Central memory CD8-positive, alpha-beta T cell (primary cell): Measurements from ENCODE around the gene LIPA.
A peak's percentile ranks its signal among the peaks of the same experiment; 100 is the strongest.
"Not testable (repeated sequence)": the region's sequence is repeated elsewhere in the genome, so short reads cannot be mapped to it uniquely, and the experiment has no call there.

ENCODE experiments used
- ATAC-seq: fragments of 150-1000 bp; cut with Tn5 transposase; replicated peaks from 2 replicates; pipeline ENCODE4 v1.10.0; 2022; ENCODE audit warnings: mild to moderate bottlenecking, moderate FRiP score, moderate number of reproducible peaks; ENCODE audit not compliant: poor library complexity, severe bottlenecking; ENCODE audit errors: extremely low read depth
- DNase-seq, 2 donors: peaks; one replicate each; pipeline ENCODE4 v3.0.0; 2021; ENCODE audit warnings: low spot score in 2 of 2
- H3K27ac Mint-ChIP-seq: one replicate; pipeline ENCODE4 v1.8.0; 2022; ENCODE audit warnings: low read depth, mild to moderate bottlenecking, moderate library complexity, mixed read lengths
- H3K27me3 Mint-ChIP-seq: one replicate; pipeline ENCODE4 v1.8.0; 2022; ENCODE audit warnings: mixed read lengths
- H3K36me3 Mint-ChIP-seq: one replicate; pipeline ENCODE4 v1.8.0; 2022; ENCODE audit warnings: mild to moderate bottlenecking, moderate library complexity, mixed read lengths; ENCODE audit not compliant: insufficient read depth
- H3K4me1 Mint-ChIP-seq: one replicate; pipeline ENCODE4 v1.8.0; 2022; ENCODE audit warnings: mixed read lengths
- H3K4me3 Mint-ChIP-seq: one replicate; pipeline ENCODE4 v1.8.0; 2022; ENCODE audit warnings: mild to moderate bottlenecking, moderate library complexity, mixed read lengths
- H3K9me3 Mint-ChIP-seq: one replicate; pipeline ENCODE4 v1.8.0; 2022; ENCODE audit warnings: mixed read lengths

LIPA gene

DNA sequence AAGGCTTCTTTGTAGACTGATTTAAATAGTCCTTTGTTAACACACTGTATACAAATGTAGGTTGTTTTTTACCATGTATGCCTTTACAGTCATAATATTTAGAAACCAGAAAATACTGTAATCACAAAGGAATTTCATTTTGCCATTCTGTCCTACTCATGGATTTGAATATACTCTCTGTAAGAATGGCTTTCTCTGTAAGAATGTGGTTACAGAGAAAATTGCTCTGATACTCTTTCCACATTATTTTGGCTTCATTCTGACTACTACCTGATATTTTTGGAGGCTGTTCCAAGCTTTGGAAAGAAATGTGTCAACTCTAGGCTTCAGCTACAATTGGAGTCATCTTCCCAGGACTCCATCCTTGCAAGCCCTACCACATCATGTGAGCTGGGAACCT lies 68.0 kb downstream of the LIPA start:
- H3K27me3 Mint-ChIP-seq = peaks cover 29% of the 10 kb centered on the region
- H3K36me3 Mint-ChIP-seq = no peaks in the 10 kb centered on the region
- no peaks in the 10 kb centered on the region for H3K4me1 Mint-ChIP-seq
- no peaks in the 10 kb centered on the region for H3K9me3 Mint-ChIP-seq
- DNase-seq (no peak), ATAC-seq (no peak)
- H3K27ac Mint-ChIP-seq = no peak overlapping the region
- no peak overlapping the region for H3K4me3 Mint-ChIP-seq

DNA sequence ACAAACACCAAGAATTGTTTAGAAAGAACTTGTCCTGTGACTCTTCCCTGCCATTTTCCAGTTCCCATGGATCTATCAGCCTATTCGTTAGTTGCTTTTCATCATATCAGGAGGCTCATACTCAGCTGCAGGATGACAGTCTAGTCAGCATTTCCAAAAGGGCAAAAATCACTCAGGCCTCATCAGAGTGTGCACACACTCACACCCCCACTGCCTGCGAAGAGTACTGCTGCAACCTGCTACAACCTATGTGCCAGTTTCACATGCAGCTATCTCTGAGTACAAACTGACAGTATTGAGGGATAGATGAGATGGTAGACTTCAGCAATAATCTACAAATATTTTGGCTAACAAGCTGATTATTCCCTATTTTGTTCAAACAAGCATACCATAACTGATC lies 68.7 kb downstream of the LIPA start:
- H3K36me3 Mint-ChIP-seq = no peaks in the 10 kb centered on the region
- no peak overlapping the region for H3K4me3 Mint-ChIP-seq

DNA sequence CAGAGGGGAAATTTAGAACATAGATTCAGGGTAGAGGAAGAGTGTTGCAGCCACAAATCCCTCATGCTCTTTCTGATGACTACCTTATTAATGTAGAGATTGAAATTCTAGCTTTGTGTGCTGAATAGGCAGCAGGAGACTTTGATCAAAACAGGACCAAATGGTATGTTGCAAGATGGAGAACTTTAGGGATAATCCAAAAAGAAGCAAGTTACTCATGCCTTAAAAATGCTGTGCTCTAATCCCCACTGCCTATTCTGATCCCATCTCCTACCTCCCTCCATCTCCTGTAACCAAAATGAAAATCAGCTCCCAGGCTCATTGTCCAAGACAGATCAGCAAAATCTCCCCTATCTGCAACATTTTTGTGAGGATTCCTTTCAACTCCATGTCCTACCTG lies 75.8 kb downstream of the LIPA start:
- ATAC-seq = no peak
- Mint-ChIP-seq H3K36me3 (peaks cover 1% of the 10 kb centered on the region), H3K4me3 (no peak overlapping the region), H3K27ac (no peak overlapping the region), H3K27me3 (peaks cover 36% of the 10 kb centered on the region), H3K4me1 (no peaks in the 10 kb centered on the region), H3K9me3 (no peaks in the 10 kb centered on the region)
- no peak for DNase-seq

More for the DNA sequence above, 68.7 kb downstream of the LIPA start:
- ATAC-seq = no peak
- Mint-ChIP-seq H3K9me3 (no peaks in the 10 kb centered on the region), H3K27ac (no peak overlapping the region), H3K27me3 (peaks cover 22% of the 10 kb centered on the region), H3K4me1 (no peaks in the 10 kb centered on the region)
- DNase-seq = no peak

DNA sequence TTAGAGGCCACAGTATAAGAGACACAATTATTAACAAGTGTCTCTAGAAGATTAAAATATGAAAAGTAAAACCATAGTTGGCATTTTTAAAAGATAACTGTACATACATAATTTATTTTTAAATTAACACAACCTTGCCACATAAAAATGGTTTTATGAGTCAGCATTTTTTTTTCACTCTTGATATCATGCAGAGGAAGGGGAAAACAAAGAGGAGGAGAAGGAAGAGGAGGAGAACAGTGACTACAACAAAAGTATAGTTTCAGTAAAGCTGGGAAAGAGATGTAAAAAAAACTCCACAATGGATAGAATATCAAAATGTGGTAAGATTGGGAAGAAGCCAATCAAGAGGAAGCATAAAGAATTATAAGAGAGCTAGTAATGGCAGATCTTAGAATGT lies 78.5 kb downstream of the LIPA start:
- Mint-ChIP-seq H3K36me3 (peaks cover 1% of the 10 kb centered on the region), H3K4me1 (no peaks in the 10 kb centered on the region), H3K9me3 (no peaks in the 10 kb centered on the region), H3K27ac (no peak overlapping the region), H3K4me3 (no peak overlapping the region), H3K27me3 (peaks cover 29% of the 10 kb centered on the region)
- no peak for DNase-seq
- ATAC-seq = no peak

DNA sequence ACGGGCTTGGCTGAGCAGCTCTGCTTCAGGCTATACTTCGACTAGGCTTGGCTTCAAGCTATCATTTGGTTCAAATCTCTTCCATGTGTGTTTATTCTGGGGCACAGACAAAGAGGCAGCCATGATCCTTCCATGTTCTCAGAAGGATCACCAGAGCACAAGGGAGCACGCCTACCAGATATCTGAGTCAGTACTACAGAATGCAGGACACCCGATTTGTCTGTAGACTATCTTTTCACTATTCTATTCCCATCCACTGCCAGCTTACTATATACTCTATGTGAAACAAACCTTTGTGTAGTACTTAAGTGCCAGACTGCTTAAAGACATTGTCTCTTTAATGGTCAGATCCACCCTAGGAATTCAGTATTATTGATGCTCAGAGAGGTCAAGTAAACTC lies 79.6 kb downstream of the LIPA start:
- ATAC-seq = no peak
- no peak overlapping the region for H3K4me3 Mint-ChIP-seq
- peaks cover 29% of the 10 kb centered on the region for H3K27me3 Mint-ChIP-seq
- no peak for DNase-seq
- peaks cover 1% of the 10 kb centered on the region for H3K36me3 Mint-ChIP-seq
- no peaks in the 10 kb centered on the region for H3K4me1 Mint-ChIP-seq
- H3K9me3 Mint-ChIP-seq = no peaks in the 10 kb centered on the region
- no peak overlapping the region for H3K27ac Mint-ChIP-seq

DNA sequence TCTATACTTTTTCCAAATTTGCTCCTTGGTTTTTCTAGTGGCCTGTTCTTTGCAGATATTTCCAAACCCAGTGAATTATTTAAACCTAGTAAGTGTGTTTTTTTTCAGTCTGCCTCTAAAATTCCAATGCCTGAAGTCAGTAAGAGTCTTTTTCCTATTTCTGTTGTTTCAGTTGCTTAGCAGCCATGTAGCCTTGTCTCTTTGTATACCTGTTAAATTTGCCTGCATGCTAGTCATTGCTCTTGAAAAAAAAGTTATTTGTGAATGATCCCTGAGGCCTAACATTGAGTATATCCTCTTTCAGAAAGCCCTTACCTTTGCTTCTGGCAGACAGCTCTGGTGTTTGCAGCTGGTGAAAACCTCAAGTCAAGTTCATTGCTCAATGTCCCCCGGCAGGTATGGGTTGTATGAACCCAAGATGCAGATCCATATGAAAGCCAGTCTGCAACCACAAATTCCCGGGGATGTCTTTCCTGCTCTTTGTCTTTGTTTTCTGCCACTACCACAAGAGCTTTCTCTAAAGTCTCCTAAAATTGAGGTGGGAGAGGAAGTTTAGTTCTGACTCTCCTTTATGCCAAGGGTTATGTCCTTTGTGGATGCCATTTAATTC lies 80.2 kb downstream of the LIPA start:
- H3K27me3 Mint-ChIP-seq = peaks cover 35% of the 10 kb centered on the region
- H3K36me3 Mint-ChIP-seq = peaks cover 1% of the 10 kb centered on the region
- no peak for DNase-seq
- H3K27ac Mint-ChIP-seq = no peak overlapping the region
- no peaks in the 10 kb centered on the region for H3K9me3 Mint-ChIP-seq
- ATAC-seq = no peak
- no peaks in the 10 kb centered on the region for H3K4me1 Mint-ChIP-seq
- no peak overlapping the region for H3K4me3 Mint-ChIP-seq

DNA sequence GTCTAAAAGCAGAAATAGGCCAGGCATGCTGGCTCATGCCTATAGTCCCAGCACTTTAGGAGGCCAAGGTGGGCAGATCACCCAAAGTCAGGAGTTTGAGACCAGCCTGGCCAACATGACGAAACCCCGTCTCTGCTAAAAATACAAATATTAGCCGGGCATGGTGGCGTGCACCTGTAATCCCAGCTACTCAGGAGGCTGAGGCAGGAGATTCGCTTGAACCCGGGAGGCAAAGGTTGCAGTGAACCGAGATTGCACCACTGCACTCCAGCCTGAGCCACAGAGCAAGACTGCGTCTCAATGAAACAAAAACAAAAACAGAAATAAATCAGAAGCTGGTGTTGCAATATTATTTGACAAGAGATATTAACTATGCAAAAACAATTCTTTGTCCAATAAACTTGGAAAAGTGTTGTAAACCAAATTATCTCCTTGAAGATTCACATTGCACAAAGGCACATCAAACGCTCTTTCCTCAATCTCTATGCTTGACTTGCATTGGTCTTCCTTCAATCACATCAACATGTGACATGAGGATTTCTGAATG lies 83.1 kb downstream of the LIPA start:
- DNase-seq, H3K36me3 Mint-ChIP-seq, H3K27ac Mint-ChIP-seq, ATAC-seq, H3K4me3 Mint-ChIP-seq, H3K9me3 Mint-ChIP-seq: not testable (repeated sequence)
- Mint-ChIP-seq H3K4me1 (peaks cover 12% of the 10 kb centered on the region), H3K27me3 (peaks cover 43% of the 10 kb centered on the region)

DNA sequence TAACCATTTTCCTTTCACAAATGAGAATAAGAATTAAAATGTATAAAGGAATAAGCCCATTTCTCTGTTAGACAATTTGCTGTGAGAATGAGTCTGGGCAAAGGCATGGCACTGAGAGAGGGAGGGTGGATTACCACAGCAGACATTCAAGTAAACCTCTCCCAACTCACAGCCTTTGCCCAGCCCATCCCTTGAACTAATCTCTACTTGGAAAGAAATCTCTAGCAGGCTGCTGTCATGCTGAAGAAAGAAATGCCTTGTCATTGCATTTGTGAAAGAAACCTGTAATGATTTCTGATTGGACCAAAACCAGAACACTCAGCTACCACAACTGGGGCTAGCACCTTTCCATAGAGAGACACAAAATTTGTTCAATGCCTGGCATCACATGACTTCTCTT lies 83.7 kb downstream of the LIPA start:
- ATAC-seq (no peak), DNase-seq (no peak)
- H3K27ac Mint-ChIP-seq = no peak overlapping the region
- H3K4me3 Mint-ChIP-seq = no peak overlapping the region
- peaks cover 6% of the 10 kb centered on the region for H3K36me3 Mint-ChIP-seq
- H3K4me1 Mint-ChIP-seq = peaks cover 14% of the 10 kb centered on the region
- H3K9me3 Mint-ChIP-seq = no peaks in the 10 kb centered on the region
- peaks cover 38% of the 10 kb centered on the region for H3K27me3 Mint-ChIP-seq

DNA sequence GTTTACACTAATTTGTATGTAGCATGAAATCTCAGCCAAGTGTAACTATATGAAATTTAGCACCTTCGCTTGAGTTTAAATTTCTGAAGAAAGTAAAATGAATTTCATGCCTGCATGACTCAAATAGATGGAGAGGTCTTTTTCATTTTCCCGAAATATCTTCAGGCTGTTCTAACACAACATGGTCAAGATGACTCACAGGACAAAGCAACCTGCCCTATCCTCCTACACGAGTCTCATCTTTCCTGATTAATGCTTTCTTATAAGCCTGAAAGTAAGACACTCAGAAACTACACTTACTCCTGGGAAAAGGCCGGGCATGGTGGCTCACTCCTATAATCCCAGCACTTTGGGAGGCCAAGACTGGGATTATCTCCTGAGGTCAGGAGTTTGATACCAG lies 85.7 kb downstream of the LIPA start:
- no peak overlapping the region for H3K27ac Mint-ChIP-seq
- H3K4me3 Mint-ChIP-seq = no peak overlapping the region
- H3K9me3 Mint-ChIP-seq = no peaks in the 10 kb centered on the region
- peaks cover 6% of the 10 kb centered on the region for H3K36me3 Mint-ChIP-seq
- ATAC-seq (no peak), DNase-seq (no peak)
- H3K27me3 Mint-ChIP-seq = peaks cover 18% of the 10 kb centered on the region
- H3K4me1 Mint-ChIP-seq = peaks cover 14% of the 10 kb centered on the region

DNA sequence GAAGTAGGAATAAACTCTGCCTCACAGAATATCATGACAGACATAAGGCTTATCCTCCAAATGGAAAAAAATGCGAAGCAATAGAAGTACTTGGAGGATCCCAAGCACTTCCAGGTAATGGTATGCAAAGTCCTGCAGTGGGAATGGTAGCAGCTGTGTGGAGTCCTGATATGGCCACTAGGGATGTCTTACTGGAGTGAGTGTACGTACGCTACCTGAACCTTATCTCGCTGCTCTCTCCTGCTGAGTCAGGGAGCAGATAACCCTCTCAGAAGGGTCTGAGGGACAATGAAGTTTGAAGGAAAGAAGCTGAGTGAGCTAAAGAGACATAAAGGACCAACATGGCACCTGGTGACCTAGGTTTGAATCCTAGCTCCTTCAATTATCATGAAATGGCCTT lies 86.7 kb downstream of the LIPA start:
- H3K27me3 Mint-ChIP-seq = peaks cover 18% of the 10 kb centered on the region
- no peak for ATAC-seq
- H3K27ac Mint-ChIP-seq = peak overlapping the region; percentile 73
- no peak for DNase-seq
- peaks cover 6% of the 10 kb centered on the region for H3K36me3 Mint-ChIP-seq
- peaks cover 14% of the 10 kb centered on the region for H3K4me1 Mint-ChIP-seq
- H3K9me3 Mint-ChIP-seq = no peaks in the 10 kb centered on the region
- no peak overlapping the region for H3K4me3 Mint-ChIP-seq

DNA sequence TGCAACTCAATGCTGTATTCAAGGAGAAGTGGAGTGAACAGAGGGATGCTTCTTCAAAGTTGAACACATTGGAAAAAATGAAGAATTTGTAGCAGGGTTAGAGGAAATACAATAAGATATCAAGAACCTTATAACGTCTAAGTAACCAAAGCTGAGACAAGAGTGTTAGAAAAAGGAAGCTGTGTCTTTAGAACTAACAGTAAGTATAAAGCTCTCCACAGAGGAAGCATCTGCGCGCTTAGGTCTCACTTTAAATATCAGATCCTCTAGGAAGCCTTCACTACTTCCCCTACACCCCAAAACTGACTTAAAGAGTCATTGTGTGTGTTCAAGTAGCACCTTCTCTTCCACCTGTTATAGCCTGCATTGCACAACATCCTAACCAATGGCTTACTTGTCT lies 87.5 kb downstream of the LIPA start:
- DNase-seq (no peak), ATAC-seq (peak; percentile 44)
- peaks cover 18% of the 10 kb centered on the region for H3K27me3 Mint-ChIP-seq
- H3K9me3 Mint-ChIP-seq = no peaks in the 10 kb centered on the region
- H3K27ac Mint-ChIP-seq = peak overlapping the region; percentile 73
- peak overlapping the region; percentile 73 for H3K4me3 Mint-ChIP-seq
- H3K4me1 Mint-ChIP-seq = peaks cover 14% of the 10 kb centered on the region
- peaks cover 6% of the 10 kb centered on the region for H3K36me3 Mint-ChIP-seq
